SHP77 (cell line): ENCODE measurements around the gene CRPPA.
A peak's percentile ranks its signal among the peaks of the same experiment; 100 is the strongest.
"Not testable (repeated sequence)": the region's sequence is repeated elsewhere in the genome, so short reads cannot be mapped to it uniquely, and the experiment has no call there.

Experiments
- DNase-seq, 2 experiments: peaks; one replicate each; lab custom pipeline; 2025; lab: John Stamatoyannopoulos, UW

The CRPPA gene

DNA sequence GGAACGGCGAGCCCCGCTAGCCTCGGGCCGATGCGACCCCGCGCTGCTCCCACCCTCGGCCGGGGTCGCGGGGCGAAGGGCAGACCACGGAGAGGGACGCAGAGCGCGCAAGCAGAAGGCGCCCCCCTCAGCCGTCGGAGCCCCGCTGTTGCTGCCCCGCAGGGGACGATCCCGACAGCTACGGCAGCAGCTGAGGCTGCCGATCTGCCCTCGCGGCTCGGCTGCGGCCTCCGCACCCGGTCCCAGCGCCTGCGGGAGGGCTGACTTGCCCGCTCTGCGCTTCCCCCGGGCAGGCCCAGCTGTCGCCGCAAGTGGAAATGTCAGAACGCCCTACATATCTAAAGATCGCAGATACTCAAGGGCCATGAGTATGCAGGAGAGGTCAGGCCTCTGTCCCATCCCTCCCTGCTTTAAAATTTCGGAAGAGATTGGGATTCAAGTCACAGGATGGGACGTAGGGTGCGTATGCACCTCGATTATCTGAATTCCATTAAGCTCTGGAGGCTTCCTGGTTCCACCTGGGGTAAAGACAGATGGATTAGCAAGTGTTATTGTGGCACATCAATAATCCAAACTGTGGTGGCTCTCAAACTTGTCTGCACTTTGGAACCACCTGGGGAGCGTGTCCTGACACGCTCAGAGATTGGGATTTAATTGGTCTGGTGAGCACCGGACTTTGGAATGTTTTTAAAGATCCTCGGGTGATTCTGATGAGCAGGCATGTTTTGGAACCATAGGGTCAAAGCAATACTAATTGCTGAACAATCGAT is at the start of gene CRPPA:
TSS of gene CRPPA (minus strand) at position 206 of the 770 bp plus-strand sequence. CDS start 216 bp downstream, outside the sequence.
- peak; percentile 11 to 50 for DNase-seq

DNA sequence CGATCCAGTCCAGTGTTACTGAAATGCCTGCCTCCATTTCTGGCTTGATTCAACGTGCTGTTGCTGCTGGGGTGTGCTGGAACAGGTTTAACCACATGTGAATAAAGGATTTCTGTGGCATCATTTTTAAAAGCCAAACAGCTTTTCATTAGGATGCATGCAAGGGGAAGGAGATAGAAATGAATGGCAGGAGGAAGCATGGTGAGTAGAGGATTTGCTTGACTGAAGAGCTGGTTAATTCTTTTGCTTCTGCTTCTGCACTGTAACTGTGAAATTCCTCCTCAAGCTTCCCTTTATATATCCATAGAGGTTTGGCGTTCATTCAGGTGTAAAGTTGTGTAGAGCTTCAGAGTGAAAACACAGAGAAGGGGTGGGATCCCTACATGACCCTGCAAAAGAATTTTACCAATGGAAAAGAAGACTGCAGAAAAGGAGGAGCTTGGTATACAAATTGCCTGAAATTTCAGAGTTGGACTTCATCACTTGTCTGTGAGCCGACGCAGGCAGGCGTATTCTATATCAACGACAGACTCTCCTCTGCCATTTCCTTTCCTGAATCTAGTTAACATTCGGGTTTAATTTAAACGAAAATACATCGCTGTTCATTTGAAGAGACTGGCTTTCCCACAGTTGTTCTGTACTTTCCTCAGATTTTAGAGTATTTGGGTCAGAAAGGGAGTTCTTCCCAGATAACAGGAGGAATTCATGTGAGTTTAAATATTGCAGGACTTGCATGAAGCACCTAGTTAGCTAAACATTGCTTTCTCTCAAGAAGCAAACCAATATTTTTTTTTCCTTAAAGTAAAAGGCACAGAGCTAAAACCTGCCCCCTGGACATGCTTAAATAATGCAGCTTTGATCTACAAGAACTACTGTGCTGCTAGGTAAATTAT is 44.4 kb upstream of the CRPPA start, which contains the start of gene SOSTDC1:
TSS of gene SOSTDC1 (minus strand) at position 270 of the 893 bp plus-strand sequence. CDS start at position 200, 70 bp downstream.
- no peak for DNase-seq

DNA sequence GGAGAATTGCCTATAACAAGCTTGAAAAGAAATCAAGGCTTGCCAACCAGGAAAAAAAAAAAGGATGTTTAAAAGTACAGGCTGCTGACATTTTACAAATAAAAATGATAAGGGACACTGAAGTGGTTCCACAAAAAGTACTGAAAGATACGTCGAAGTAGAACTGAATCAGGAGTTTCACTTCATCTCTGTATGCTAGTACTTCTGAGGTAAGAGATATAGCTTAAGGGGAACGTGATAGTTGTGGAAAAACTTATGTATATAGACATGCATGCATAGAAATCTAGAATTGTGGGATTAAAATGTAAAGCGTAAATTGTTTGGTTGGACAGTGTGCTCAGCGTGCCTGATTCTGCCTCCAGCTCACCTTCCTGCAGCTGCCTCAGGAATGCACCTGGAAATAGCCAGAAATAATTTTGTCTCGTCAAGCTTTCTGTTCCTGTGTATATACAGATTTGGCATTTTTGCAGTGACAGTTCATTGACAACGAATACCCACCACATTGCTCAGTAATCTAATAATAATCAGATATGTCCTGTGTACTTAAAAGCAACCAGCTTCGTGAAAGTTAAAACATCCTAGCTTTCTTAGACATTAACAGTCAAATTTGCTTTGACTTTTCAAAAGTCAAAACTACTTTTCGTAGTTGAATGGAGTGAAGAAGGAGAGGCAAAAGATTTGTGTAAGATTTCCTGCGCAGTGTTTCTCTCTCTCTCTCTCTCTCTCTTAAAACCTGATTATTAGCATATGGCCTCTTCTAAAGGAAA is 42.8 kb upstream of the CRPPA start:
- no peak for DNase-seq

DNA sequence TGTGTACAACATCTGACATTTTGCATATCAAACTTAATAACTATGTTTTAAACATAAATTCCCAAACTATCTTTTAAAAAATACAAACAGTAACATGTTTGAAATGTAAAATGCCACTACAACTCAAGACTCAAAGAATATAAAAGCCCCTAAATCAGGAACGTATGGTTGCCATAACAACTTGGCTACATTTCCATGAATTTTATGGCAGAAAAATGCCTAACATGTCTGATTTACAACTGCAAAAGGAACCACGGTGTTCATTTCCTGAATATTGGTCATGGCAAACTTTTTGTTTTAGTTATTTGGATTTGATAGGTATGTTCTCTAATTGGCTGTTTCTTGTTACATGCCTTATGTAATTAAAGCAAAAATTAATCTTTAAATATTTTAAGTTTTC is 42.2 kb upstream of the CRPPA start:
- DNase-seq: no peak

DNA sequence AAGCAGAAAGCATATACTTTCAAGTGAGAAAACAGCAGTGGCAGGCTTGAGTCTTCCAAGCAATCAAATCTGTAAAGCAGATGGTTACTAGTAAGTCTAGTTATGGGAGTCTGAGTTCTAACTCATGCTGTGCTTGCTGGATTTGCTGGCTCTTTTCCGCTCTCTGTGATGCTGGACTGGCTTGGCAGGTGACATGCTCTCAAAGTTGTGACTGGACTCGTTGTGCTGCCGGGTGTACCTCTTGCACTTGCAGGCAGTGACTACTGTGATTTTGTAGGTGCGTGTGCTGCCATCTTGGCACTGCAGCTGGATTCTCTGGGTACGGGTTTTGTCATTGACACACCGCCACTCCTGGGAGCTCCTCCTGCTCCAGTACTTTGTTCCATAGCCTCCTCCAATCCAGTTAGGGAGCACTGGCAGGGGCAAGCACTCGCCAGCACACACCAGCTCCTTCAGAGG is 41.1 kb upstream of the CRPPA start:
- no peak for DNase-seq

DNA sequence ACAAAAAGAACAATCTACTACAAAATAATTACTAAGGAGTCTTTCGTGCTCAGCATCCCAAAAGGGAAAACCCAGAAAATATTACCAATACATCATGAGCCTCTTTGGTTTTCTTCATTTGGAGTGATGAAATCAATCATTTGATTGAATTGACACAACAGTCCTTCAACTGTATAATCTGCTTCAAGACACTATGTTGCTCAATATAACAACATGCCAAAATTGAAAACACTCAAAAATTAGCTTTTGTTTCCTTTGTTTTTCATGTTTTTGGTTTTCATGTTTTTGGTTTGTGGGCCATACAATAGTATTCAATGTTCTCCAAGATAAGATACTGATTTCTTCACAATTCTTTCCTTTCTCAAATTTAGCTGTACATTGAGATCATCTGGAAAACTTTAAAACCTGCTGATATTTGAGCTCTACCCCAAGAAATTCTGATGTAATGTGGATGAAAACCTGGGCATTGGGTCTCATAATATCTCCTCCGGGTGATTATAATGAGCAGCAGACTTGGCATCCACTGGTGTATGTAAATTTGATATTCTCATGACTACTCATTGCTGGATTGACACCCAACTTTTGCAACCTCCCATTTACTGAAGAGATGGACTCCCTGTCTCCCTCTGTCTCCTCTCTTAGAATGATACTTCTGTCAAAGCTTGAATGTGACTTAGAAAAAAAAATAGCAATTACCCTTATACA is 39.6 kb upstream of the CRPPA start:
- no peak for DNase-seq

DNA sequence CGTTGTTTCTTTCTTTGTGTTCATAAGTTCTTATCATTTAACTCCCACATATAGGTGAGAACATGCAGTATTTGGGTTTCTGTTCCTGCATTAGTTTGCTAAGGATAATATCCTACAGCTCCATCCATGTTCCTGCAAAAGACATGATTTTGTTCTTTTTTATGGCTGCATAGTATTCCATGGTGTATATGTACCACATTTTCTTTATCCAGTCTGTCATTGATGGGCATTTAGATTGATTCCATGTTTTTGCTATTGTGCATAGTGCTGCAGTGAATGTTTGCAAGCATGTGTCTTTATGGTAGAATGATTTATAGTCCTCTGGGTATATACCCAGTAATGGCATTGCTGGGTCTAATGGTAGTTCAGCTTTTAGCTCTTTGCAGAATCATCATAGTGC is 35.0 kb upstream of the CRPPA start:
- DNase-seq: not testable (repeated sequence)

DNA sequence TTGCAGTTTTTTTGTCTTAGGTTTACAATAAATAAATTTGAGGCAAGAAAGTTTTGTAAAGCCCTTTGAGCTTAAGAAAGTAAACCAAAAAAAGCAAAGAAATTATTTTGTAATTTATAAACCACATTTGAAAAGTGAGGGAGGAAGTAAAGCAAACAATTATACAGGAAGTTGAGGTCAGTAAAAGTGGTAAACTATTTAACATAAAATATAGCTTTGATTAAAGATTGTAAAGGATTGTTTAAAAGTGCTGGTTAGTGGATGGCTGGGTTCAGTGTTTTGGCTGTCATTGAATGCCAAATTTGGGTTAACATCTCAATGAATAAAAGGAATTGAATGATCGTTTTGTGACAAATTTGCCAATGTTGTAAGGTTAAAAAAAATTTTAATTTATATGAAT is 34.3 kb upstream of the CRPPA start:
- DNase-seq: no peak

DNA sequence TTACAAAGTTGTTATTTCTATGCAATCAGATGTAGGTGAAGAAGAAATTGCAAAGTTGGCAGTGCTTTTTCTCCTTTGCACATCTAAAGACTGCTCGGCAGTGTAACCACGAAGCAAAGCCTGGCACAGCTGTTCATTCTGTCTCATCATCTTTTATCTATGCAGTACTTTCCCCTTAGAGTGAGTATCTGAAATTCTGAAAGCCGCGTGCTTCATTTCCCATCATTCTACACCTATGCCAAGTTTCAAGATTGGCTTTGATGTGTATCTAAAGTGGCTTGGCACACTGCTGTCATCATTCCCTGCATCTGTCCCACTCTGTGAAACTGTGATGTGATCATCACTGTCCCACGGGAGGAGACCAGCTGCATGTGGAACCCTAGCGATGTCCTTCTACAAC is 29.0 kb upstream of the CRPPA start:
- no peak for DNase-seq

DNA sequence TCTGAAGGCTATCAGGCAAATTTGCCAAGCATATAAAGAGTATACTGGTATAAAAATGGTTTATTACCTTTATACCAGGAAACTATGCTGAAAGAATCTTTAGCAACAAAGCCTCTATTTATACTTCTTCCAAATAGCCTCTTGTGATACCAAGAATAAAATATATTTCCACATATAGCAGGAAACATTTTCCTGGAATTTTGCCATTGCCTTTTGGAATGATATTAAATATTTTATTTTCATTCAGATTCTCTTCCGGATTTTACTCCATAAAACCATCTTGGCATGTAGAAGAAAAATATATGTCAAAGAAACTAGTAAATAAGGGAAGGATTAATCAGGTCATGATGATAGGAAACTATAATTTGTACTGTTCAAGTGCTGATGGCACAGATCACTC is 26.5 kb upstream of the CRPPA start:
- DNase-seq: no peak

DNA sequence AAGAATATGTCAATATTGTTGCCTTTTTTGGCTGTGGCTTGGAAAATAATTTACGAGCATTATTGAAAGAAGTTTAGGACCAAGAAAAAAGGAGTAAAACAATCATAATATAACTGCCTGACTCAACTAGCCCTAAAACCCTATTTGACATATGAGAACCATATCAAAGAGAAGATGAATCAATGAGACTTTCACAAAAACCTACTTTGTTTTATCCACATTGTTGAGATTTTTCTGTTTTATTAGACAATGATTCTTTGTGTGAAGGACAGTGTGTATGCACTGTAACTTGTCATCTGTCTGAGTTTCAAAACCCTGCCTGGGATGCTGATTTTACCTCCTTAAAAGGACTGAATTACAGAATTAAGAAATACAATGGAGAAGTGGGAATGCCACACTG is 25.2 kb upstream of the CRPPA start:
- no peak for DNase-seq

DNA sequence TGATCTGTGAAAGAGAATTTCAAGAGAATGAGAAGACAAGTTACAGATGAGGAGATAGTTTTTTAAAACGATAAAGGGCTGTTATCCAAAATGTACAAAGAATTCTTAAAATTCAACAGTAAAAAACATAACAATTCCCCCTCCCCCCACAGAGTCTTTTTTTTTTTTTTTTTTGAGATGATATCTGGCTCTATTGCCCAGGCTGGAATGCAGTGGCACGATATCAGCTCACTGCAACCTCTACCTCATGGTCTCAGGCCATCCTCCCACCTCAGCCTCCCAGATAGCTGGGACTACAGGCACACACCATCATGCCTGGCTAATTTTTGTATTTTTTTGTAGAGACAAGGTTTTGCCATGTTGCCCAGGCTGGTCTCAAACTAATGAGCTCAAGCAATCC is 22.5 kb upstream of the CRPPA start:
- DNase-seq: not testable (repeated sequence)

DNA sequence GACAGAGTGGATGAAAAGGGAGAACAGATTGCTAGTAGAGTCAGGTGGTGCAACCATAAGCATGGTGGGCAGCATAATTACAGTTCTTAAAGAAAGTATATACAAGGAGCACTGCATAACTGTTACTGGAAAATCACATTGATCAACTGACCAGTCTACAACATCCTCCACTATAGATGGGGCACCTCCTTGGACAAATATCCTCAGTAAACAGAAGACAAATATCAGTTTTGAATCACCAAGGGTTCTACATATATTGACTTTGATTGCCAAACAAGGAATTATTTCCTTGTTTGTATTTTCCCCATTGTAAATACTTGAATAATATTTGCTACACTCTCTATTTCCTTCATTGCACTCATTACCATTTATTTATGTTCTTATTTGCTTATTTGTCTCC is 17.6 kb upstream of the CRPPA start:
- DNase-seq: no peak

DNA sequence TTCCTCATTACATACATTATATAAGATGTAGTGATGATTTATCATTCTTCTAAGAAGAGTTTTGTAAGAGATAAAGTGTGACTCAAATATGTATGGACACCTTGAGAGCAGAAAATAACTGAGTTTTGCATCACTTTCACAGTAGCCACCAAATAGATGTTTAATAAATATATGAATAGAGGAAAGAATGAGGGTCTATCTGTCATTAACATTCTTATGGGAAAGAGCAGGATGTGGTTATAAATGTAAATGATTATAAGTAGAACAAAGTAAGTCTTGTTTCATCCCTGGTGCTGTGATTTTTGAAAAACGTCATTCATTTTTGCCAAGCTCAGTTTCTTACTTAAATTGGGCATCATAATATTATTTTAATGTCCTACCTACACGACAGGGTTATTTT is 15.0 kb upstream of the CRPPA start:
- no peak for DNase-seq

DNA sequence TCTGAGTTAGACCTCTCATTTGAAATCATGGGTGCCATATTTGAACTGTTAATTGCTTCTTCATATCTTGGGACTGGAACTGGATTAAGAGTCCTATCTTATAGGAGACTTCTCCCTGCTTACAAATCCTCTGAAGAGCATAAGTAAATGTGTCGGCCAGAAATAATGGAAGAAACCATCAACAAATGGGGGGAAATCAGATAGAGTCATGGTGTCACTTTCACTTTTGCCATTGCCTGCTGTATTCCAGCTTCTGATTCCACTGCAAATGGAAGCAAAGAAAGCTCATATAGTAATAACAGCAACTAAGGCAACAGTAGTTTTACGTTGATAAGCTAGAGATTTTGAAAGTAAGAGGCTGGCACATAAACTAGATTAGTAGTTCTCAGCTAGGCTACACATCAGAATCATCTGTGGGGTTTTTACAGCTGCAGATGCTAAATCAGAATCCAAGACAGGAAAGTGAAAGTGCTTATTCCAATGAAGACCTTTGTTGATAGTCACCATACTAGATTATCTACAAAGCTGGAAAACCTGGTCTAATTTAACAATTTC is 12.3 kb upstream of the CRPPA start:
- DNase-seq: no peak

DNA sequence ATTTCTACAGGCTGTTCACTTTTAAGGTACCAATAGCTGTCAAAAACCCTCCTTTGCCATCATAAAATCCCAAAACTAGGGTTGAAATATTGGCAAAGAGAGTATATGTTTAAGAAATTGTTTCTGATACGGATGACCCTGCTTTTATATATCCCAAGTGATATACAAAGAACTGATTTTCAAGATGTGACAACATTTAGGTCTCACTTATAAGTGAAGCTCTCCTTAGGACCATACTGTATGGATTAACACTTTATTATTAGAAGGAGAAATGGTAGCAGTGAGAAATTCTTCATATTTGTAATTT is 11.0 kb upstream of the CRPPA start:
- DNase-seq: no peak

DNA sequence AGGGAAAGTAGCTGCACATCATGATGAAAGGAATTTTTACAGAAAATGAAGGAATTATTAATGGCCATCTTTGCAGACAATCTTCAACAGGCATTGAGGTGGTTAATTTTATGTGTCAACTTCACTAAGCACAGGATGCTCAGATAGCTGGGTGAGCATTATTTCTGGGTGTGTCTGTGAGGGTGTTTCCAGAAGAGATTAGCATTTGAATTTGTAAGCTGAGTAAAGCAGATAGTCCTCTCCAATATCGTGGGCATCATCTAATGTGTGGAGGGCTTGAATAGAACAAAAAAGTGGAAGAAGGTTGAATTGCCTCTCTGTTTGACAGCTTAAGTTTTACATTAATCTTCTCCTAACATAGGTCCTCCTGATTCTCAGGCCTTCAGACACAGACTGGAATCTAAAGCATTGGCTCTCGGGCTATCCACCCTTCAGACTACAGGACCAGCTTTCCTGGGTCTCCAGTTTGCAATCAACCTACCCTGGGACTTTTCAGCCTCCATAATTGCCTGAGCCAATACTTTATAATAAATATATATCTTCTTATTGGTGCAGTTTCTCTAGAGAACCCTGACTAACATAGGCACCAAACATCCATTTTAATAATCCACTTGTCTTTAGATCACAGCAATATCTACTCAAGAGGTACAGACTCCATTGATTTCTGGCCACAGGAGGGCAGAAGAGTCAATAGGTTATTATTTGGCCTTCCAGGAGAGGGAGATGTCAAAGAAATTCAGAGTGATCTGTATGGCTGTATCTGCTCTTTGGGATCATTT is 10.5 kb upstream of the CRPPA start:
- DNase-seq: peak; percentile 34 to 47

DNA sequence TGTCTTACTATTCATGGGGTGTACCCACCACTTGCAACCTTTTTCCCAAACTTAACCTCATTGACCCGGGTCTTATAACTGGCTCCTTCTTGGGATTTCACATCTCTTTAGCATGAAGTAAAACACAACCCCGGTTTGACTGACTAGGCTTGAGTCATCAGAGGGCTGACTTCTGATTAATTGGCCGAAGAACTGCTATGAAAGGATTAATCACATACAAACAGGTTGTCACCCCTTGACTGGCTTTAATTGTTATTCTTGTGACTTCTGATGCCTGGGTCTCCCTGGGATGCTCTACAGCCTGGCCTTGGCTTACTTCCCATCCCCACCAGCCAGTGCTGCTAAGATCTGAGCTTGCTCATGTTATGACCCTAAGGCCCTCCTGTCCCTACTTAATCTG is 8.8 kb upstream of the CRPPA start:
- DNase-seq: no peak

DNA sequence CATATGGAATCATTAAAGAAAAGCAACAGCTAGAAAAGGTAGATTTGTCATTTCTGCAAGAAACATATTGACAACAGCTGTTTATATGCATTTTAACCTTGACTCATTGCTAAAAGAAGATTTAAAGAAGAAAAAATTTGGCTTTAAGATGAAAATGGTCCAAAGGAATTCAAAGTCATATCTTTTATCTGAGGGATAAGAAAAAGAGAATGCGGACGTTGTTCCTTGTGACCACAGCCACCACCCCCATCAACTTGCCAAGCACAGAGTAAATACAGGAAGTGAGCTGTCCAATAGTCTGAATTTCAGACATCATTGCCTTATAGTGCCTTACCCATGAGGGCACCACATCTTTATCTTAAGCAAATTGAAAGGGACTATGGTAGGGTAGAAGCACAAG is 7.3 kb upstream of the CRPPA start:
- no peak for DNase-seq

DNA sequence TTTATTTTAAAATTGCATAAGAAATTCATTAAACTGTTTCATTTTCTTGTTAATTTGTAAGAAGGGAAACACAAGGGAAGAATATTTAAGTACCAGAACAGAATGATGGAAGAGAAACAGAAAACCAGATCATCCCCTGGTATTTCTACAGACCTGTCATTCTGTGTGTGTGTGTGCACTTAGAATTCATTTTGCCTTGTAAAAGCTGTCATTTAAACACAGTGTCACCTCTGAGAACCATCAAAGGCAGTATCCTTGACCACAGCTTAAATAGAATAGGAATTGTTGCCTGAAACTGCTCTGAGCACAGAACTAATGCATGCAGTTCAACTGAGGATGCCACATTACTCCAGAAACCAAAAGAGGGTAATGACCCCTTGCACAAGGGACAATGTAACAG is 6.8 kb upstream of the CRPPA start:
- no peak for DNase-seq

DNA sequence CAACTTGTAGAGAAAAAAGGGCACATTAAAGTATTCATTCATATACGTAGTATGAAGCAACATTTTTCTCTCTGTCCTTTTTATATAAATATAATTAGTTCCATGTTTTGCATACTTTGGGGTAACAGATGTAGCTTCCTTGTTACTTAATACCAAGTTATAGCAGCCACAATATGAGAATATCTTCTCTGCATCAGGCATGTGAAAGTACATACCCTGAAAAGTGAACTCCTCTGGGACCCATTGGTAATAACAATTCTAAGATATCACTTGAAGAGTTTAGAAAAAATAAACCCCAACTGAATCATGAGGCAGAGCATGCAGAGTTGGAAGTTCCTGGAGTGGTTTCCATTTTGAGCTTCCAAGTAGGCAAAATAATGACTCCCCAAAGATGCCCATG is 2.4 kb upstream of the CRPPA start:
- no peak for DNase-seq
